D721Med (cell line): Measurements from ENCODE around the gene ANGPTL7.

Experiments used
- DNase-seq: peaks from one replicate; pipeline ENCODE4 v3.0.0; 2011; ENCODE audit warnings: low spot score; ENCODE audit not compliant: insufficient read length
- FAIRE-seq: peaks from 2 replicates; lab custom pipeline; 2011; peaks lifted over from hg19 to GRCh38; lab: Jason Lieb, UNC
- TF ChIP-seq, protein P1 (sequence below): IDR thresholded peaks from 2 replicates; pipeline ENCODE4 v1.5.1; 2012; ENCODE audit warnings: mild to moderate bottlenecking, control low read depth; ENCODE audit not compliant: insufficient read depth; ENCODE audit errors: missing control alignments

ANGPTL7 gene, protein sequence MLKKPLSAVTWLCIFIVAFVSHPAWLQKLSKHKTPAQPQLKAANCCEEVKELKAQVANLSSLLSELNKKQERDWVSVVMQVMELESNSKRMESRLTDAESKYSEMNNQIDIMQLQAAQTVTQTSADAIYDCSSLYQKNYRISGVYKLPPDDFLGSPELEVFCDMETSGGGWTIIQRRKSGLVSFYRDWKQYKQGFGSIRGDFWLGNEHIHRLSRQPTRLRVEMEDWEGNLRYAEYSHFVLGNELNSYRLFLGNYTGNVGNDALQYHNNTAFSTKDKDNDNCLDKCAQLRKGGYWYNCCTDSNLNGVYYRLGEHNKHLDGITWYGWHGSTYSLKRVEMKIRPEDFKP

DNA sequence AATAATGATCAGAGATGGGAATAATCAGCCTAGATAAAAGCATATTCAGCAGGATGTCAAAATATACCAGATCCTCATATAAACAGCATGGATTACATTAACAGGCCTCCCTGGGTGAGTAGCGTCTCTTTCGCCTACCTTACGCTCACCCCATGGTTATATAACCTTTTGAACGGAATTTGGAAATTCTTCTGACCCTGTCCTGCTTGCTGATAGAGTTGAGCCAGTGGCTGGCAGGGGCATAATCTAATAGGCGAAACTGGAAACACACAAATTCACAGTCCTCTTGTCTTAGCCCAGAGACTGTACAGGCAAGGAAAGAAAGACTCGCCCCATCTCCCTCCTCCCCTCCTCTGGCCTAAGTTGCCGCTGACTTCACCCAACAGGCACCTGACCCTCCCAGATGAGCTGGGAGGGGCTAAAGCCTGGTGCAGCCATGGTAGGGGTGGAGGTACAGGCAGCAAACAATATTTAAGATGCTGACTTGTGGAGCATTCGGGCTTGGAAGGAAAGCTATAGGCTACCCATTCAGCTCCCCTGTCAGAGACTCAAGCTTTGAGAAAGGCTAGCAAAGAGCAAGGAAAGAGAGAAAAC is at the start of gene ANGPTL7:
TSS of gene ANGPTL7 (plus strand) at position 498 of the 594 bp plus-strand sequence. CDS start 225 bp downstream, outside the sequence.
- no peak for FAIRE-seq
- no peak for DNase-seq
- TF ChIP-seq, protein P1, sequence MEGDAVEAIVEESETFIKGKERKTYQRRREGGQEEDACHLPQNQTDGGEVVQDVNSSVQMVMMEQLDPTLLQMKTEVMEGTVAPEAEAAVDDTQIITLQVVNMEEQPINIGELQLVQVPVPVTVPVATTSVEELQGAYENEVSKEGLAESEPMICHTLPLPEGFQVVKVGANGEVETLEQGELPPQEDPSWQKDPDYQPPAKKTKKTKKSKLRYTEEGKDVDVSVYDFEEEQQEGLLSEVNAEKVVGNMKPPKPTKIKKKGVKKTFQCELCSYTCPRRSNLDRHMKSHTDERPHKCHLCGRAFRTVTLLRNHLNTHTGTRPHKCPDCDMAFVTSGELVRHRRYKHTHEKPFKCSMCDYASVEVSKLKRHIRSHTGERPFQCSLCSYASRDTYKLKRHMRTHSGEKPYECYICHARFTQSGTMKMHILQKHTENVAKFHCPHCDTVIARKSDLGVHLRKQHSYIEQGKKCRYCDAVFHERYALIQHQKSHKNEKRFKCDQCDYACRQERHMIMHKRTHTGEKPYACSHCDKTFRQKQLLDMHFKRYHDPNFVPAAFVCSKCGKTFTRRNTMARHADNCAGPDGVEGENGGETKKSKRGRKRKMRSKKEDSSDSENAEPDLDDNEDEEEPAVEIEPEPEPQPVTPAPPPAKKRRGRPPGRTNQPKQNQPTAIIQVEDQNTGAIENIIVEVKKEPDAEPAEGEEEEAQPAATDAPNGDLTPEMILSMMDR: no peak

DNA sequence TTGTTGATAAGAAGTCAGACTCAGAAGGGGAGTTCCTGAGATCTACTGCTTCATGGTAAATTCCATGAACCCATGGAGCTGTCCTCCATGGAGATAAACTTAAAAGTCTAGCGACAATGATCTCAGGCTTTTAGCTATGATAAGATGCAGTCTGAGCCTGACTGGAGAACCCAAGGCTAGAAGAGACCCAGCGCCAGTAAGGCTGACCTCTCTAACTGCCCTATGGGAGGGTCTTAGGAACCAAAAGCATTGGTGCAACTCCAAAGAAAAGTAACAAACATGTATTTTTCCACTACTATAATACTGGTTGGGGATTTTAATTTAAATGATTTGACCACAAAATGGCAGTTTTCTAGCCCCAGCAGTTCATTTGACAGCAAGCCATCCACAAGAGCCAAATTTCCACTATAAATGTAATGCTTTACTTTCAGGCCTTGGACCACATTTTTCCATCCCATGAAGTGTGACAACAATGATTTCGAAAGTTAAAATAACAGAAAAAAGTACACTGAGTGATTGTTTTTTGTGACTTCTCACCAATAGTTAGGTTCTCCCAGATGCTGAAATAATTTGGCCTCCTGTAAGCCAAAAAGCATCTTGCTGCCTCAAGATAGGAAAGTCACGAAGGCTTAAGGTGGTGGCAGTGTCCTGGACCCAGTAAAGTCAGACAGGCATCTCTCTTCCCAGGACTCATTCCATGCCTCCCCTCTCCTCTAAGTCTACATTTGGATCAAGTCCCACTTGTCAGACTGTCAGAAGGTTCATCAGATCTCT is 46.4 kb upstream of the ANGPTL7 start:
- TF ChIP-seq, protein P1: no peak
- no peak for FAIRE-seq
- DNase-seq: no peak

DNA sequence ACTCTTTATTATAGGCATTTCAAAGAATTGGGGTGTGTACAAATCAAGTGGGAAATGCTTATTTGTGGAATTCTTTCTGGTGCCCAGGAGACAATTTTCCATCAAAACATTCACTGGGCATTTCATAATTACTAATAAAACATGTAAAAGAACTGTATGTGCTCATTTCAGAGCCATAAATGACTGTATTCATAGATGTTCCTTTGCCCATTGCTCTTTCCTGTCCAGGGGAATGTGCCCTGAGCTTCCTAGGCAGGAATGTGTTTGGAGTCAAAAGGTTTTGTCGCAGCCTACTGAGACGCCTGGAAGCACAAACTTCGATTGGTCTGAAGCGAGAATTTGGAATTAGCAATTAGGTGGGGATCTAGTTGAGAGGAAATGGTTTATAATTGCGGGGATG is 45.8 kb upstream of the ANGPTL7 start:
- FAIRE-seq (no peak), DNase-seq (no peak)
- TF ChIP-seq, protein P1: no peak

DNA sequence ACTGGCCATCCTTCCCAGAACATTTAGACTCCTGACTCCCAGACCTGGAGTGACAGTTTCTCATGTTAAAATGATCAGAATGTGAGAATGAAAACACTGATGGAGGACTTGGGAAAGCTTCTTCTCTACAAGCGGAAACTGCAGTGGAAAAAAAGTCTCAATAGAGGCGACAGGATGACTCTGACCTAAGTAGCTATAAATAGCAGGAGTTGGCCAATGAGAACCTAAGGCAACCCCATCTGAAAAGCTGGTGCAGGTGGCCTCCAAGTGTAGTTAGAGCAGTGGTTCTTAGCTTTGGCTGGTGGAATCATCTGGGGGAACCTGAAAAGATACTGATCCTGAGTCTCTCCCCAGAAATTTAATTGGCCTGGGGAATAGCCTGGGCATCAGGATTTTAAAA is 45.2 kb upstream of the ANGPTL7 start:
- no peak for FAIRE-seq
- TF ChIP-seq, protein P1: no peak
- DNase-seq: no peak

DNA sequence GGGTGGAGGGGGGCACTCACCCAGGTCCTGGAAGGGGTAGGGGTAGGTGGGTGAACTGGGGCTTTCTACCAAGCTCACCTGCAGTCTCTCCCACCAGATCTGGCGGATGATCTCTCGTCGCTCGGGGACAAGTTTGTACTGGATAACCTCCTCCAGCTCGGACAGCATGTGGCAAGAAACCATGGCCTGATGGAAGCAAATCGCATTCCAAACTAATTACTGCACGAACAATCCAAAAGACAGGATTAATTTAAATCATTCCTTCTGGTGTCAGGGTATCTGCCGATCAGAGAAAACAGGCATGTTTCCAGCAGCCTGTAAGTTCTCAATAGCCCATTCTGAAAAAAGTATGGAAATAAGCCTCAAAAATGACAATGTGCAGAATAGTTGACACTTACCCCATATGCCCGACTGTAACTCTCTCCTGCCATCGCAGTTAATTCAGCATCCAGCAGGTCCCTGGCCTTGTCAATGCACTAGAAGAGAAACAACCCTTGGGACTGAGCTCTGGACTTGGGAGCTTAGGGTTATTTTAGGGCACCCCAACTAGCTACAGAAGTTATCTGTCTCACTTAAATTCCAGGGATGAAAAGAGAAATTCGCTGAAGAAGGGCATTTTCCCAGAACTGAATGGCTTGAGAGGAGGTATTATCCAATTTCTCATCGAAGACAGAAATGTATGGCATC is 44.4 kb upstream of the ANGPTL7 start:
- no peak for FAIRE-seq
- no peak for DNase-seq
- TF ChIP-seq, protein P1: no peak

DNA sequence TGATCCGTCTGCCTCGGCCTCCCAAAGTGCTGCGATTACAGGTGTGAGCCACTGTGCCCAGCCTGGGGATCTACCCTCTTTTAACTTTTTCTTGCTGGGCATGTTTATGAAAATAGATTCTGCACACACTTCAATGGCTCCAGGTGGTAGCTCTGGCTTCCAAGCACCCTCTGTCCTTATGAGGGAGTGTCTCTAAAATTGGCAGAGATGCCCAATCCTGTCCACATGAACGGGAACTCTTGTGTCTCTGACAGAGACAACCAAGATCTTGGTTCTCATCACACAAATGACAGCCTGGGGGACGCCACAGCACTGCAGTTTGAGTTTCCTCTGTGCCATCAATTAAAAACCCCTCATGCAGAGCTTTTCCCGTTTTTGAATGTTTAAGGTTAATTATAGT is 43.4 kb upstream of the ANGPTL7 start:
- FAIRE-seq (no peak), DNase-seq (no peak)
- TF ChIP-seq, protein P1: no peak
